PC-3 (cell line): ENCODE results near the gene CHIT1. TPM values are rescaled to one million over a fixed set of nuclear protein-coding genes. Genes with fewer than 3 reads are reported as not detected.
"Not testable (repeated sequence)": the region's sequence is repeated elsewhere in the genome, so short reads cannot be mapped to it uniquely, and the experiment has no call there.

Experiments used
- ATAC-seq: fragments of 200-7000 bp; cut with Tn5 transposase; 2 replicates; pipeline ENCODE4 v1.9.1; 2020; ENCODE audit warnings: mild to moderate bottlenecking, moderate library complexity
- BruUV-seq: library from RNA; stranded (reverse); fragments of 400-500 nt; replicated peaks from 2 replicates; lab custom pipeline; 2021; lab: Mats Ljungman, UMichigan
- CTCF ChIA-PET: fragments of 300-600 bp; sonication (Branson Sonifier 250); formaldehyde crosslinking; loops from one replicate; lab custom pipeline; 2022; ENCODE audit warnings: antibody characterized with exemption; lab: Charles Lee
- POLR2A ChIA-PET: fragments of 300-600 bp; sonication (Branson Sonifier 250); formaldehyde crosslinking; loops from one replicate; lab custom pipeline; 2022; ENCODE audit warnings: antibody characterized with exemption; ENCODE audit not compliant: unreplicated experiment; lab: Charles Lee
- DNase-seq: peaks from one replicate; pipeline ENCODE4 v3.0.0-alpha.2; 2015
- H2AFZ ChIP-seq: fragments of 300-600 bp; sonication (generic); 2 replicates; pipeline ENCODE4 v1.6.0; 2016; ENCODE audit warnings: antibody characterized with exemption, low read length
- H3F3A ChIP-seq: fragments of 300-600 bp; sonication (generic); one replicate; pipeline ENCODE4 v1.6.0; 2017; ENCODE audit warnings: antibody characterized with exemption, low read length, control low read depth, mild to moderate bottlenecking; ENCODE audit not compliant: unreplicated experiment
- H3K27ac ChIP-seq: fragments of 300-600 bp; sonication (generic); 2 replicates; pipeline ENCODE4 v1.5.1; 2016; ENCODE audit warnings: mild to moderate bottlenecking, low read length
- H3K27me3 ChIP-seq: fragments of 300-600 bp; sonication (generic); 2 replicates; pipeline ENCODE4 v1.6.1; 2016; ENCODE audit warnings: low read length, mixed read lengths
- H3K36me3 ChIP-seq: fragments of 300-600 bp; sonication (generic); 2 replicates; pipeline ENCODE4 v1.6.1; 2016; ENCODE audit warnings: low read depth, mixed run types, low read length, mixed read lengths
- H3K4me1 ChIP-seq: fragments of 300-600 bp; sonication (generic); 2 replicates; pipeline ENCODE4 v1.5.1; 2016; ENCODE audit warnings: low read length; ENCODE audit not compliant: insufficient read depth
- H3K4me2 ChIP-seq: fragments of 300-600 bp; sonication (generic); 2 replicates; pipeline ENCODE4 v1.6.0; 2016; ENCODE audit warnings: low read length
- H3K4me3 ChIP-seq: fragments of 300-600 bp; sonication (generic); 2 replicates; pipeline ENCODE4 v1.5.1; 2016; ENCODE audit warnings: mild to moderate bottlenecking, low read length, mixed read lengths
- H3K79me2 ChIP-seq: fragments of 300-600 bp; sonication (generic); 2 replicates; pipeline ENCODE4 v1.6.1; 2017; ENCODE audit warnings: low read length, mixed read lengths
- H3K9ac ChIP-seq: fragments of 300-600 bp; sonication (generic); 2 replicates; pipeline ENCODE4 v1.6.0; 2016; ENCODE audit warnings: mild to moderate bottlenecking, low read length
- H3K9me2 ChIP-seq: fragments of 300-600 bp; sonication (generic); replicated peaks from 2 replicates; pipeline ENCODE4 v1.6.1; 2016; ENCODE audit warnings: mixed run types, low read length, mixed read lengths
- H3K9me3 ChIP-seq: fragments of 300-600 bp; sonication (generic); 2 replicates; pipeline ENCODE4 v1.6.1; 2016; ENCODE audit warnings: low read length, mixed read lengths
- H4K20me1 ChIP-seq: fragments of 300-600 bp; sonication (generic); 2 replicates; pipeline ENCODE4 v1.6.1; 2016; ENCODE audit warnings: low read length, mixed read lengths
- EZH2 ChIP-seq: fragments of 300-600 bp; sonication (generic); IDR thresholded peaks from one replicate; pipeline ENCODE4 v1.6.1; 2017; ENCODE audit warnings: antibody characterized with exemption, mild to moderate bottlenecking, low read length; ENCODE audit not compliant: unreplicated experiment
- EZH2phosphoT487 ChIP-seq: fragments of 300-600 bp; sonication (generic); IDR thresholded peaks from 2 replicates; pipeline ENCODE4 v1.6.1; 2018; ENCODE audit warnings: mild to moderate bottlenecking, antibody characterized with exemption, low read length, borderline replicate concordance
- intact Hi-C: fragments of 100-400 bp; cut with micrococcal nuclease; formaldehyde crosslinking; loops from 2 replicates; pipeline ENCODE4 v1.9.0; 2023
- total RNA-seq: library from RNA; depleted of rRNA; stranded (reverse); fragments of >200 nt; gene quantifications from 2 replicates; pipeline ENCODE4 v1.2.3, GENCODE V29; 2014
- TF ChIP-seq, protein P1 (sequence below): fragments of 300-600 bp; sonication (generic); conservative IDR thresholded peaks from 2 replicates; pipeline ENCODE4 v1.5.1; 2017; ENCODE audit warnings: antibody characterized with exemption, low read depth, mild to moderate bottlenecking, low read length

Gene CHIT1
- total RNA-seq, 1 experiment from 2014 or later = not detected

DNA sequence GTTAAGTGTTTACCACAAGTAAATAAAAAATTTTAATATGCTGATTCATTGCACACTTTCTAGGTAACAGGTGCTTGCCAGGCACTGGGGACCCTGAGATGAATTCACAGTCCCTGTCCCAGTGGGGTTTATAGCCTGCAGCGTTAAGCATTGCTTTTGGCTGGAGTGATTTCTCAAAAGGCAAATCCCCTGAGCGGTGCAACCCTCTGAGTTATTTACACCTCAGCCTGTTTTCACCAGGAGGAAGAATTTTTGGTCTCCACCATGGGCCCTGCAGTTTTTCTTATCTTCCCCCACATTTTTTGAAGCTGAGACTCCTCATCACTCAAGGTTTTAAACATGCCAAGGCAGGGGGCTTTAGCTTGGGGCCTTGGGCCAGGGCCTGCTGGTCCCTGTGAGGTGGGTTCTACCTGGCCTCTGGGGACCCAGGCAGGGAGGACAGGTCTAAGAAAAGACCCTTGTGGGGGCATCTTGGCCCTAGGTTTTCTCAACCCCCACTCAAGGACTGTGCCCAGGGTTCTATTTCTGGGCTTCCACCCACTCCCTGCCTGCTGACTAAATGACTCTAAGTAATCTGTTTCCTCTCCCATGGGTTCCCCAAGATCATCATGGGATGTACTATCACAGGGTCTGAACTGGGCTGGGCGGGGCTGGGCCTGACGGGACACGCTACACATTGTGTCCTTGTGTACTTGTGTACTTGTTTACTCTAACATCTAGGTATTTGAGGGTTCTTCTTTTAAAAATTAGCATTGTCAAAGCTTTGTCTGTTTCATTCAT, 10.2 kb upstream of the CHIT1 start:
- no peaks in the 10 kb centered on the region for H3K79me2 ChIP-seq
- H3K36me3 ChIP-seq = no peaks in the 10 kb centered on the region
- peaks cover 35% of the 10 kb centered on the region for H3K27me3 ChIP-seq
- H3K4me2 ChIP-seq = no peak overlapping the region
- H4K20me1 ChIP-seq = no peaks in the 10 kb centered on the region; the same call in 1 of the 2 replicates
- H2AFZ ChIP-seq = no peak overlapping the region
- H3K9me3 ChIP-seq = peaks cover 11% of the 10 kb centered on the region; the same call in 1 of the 2 replicates
- H3K4me1 ChIP-seq = no peaks in the 10 kb centered on the region
- H3K27ac ChIP-seq = no peak overlapping the region
- TF ChIP-seq EZH2phosphoT487 (no peak), EZH2 (no peak)
- TF ChIP-seq, protein P1, sequence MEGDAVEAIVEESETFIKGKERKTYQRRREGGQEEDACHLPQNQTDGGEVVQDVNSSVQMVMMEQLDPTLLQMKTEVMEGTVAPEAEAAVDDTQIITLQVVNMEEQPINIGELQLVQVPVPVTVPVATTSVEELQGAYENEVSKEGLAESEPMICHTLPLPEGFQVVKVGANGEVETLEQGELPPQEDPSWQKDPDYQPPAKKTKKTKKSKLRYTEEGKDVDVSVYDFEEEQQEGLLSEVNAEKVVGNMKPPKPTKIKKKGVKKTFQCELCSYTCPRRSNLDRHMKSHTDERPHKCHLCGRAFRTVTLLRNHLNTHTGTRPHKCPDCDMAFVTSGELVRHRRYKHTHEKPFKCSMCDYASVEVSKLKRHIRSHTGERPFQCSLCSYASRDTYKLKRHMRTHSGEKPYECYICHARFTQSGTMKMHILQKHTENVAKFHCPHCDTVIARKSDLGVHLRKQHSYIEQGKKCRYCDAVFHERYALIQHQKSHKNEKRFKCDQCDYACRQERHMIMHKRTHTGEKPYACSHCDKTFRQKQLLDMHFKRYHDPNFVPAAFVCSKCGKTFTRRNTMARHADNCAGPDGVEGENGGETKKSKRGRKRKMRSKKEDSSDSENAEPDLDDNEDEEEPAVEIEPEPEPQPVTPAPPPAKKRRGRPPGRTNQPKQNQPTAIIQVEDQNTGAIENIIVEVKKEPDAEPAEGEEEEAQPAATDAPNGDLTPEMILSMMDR = no peak
- ATAC-seq (peak; percentile 13; the same call in 1 of the 2 replicates), DNase-seq (no peak)
- H3K4me3 ChIP-seq = no peak overlapping the region
- CTCF ChIA-PET = no interaction called here
- no TSS peak for BruUV-seq
- POLR2A ChIA-PET = interaction anchor here (0.5 kb wide), 1 partner anchor 120 kb away, joined by 3 read pairs; no protein-coding TSS in a partner anchor
- no peaks in the 10 kb centered on the region for H3F3A ChIP-seq
- no peak overlapping the region for H3K9ac ChIP-seq
- H3K9me2 ChIP-seq = no peaks in the 10 kb centered on the region
- intact Hi-C loops = no loop called here

DNA sequence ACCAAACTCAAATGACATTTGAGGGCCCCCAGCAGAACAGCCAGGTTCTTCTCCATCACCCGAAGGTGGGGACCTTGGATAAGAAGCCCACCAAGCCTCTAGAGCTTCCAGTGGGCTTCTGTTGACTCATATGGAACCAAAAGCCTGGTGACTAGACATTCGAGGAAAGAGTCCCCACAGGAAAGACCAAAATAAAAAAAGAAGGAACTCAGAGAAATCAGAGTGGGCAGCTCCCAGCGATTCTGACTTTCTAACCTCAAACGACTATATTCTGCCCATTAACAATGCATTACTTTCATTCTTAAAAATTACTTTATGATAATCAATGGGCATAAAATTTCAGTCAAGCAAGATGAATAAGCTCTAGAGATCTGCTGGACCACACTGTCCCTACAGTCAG, 9.6 kb upstream of the CHIT1 start:
- ATAC-seq = no peak
- H4K20me1 ChIP-seq = no peaks in the 10 kb centered on the region; the same call in 1 of the 2 replicates
- H3K9me3 ChIP-seq = peaks cover 11% of the 10 kb centered on the region; the same call in 1 of the 2 replicates
- no peaks in the 10 kb centered on the region for H3K4me1 ChIP-seq
- H3K27ac ChIP-seq = no peak overlapping the region
- no peak overlapping the region for H3K9ac ChIP-seq
- peaks cover 29% of the 10 kb centered on the region for H3K27me3 ChIP-seq
- TF ChIP-seq EZH2phosphoT487 = no peak
- no peak for TF ChIP-seq EZH2
- TF ChIP-seq, protein P1 = no peak
- ChIA-PET CTCF (interaction anchor here (0.5 kb wide), 1 partner anchor 779 kb away, joined by 8 read pairs; no protein-coding TSS in a partner anchor), POLR2A (interaction anchor here (0.5 kb wide), 1 partner anchor 119 kb away, joined by 3 read pairs; no protein-coding TSS in a partner anchor)
- no TSS peak for BruUV-seq
- no peak for DNase-seq
- no peaks in the 10 kb centered on the region for H3K9me2 ChIP-seq
- H3K36me3 ChIP-seq = no peaks in the 10 kb centered on the region
- no peaks in the 10 kb centered on the region for H3K79me2 ChIP-seq
- H3K4me2 ChIP-seq = no peak overlapping the region
- H2AFZ ChIP-seq = no peak overlapping the region
- H3F3A ChIP-seq = no peaks in the 10 kb centered on the region
- intact Hi-C loops = no loop called here
- H3K4me3 ChIP-seq = no peak overlapping the region

DNA sequence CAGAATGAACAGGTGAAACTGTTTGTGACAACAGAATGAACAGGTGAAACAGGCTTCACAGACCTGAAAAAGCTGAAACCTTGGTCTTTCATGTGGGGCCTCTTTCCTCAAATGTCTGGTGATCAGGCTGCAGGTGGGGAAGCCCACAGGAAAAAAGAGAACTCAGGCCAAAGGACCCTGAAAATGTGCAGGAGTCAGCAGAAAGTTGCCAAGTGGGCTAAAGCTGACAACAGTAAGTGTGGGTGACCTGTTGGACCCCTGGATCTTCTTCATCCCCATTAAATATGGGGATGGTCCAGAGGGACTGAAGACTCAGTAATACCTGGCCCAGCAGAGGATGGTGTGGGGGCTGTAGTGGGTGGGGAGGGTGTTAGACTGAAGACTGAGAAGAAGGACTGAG, 9.1 kb upstream of the CHIT1 start:
- no TSS peak for BruUV-seq
- Histone ChIP-seq H3K79me2 (no peaks in the 10 kb centered on the region), H3K4me3 (no peak overlapping the region), H3F3A (no peaks in the 10 kb centered on the region), H2AFZ (no peak overlapping the region), H3K9me3 (peaks cover 11% of the 10 kb centered on the region; the same call in 1 of the 2 replicates), H3K9ac (no peak overlapping the region), H4K20me1 (no peaks in the 10 kb centered on the region; the same call in 1 of the 2 replicates), H3K36me3 (no peaks in the 10 kb centered on the region), H3K27me3 (peaks cover 29% of the 10 kb centered on the region), H3K9me2 (no peaks in the 10 kb centered on the region), H3K27ac (no peak overlapping the region), H3K4me2 (no peak overlapping the region), H3K4me1 (no peaks in the 10 kb centered on the region)
- POLR2A ChIA-PET = no interaction called here
- CTCF ChIA-PET = no interaction called here
- intact Hi-C loops = no loop called here
- DNase-seq (no peak), ATAC-seq (no peak)
- no peak for TF ChIP-seq EZH2
- TF ChIP-seq, protein P1 = no peak
- TF ChIP-seq EZH2phosphoT487 = no peak

DNA sequence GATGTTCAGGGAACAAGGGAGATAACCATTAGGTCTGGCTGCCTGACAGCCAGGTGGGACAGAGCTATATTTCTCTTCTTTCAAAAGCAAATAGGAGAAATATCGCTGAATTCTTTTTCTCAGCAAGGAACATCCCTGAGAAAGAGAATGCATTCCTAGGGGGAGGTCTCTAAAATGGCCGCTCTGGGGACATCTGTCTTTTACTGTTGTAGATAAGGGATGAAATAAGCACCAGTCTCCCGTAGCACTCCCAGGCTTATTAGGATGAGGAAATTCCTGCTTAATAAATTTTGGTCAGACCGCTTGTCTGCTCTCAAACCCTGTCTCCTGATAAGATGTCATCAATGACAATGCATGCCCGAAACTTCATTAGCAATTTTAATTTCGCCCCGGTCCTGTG, 5.4 kb upstream of the CHIT1 start:
- H3K9ac ChIP-seq, CTCF ChIA-PET, H4K20me1 ChIP-seq, H3K9me2 ChIP-seq, intact Hi-C loops, H2AFZ ChIP-seq, BruUV-seq, H3K79me2 ChIP-seq, H3K4me3 ChIP-seq, ATAC-seq, H3F3A ChIP-seq, DNase-seq, H3K4me1 ChIP-seq, H3K27ac ChIP-seq, H3K4me2 ChIP-seq, POLR2A ChIA-PET, H3K36me3 ChIP-seq: not testable (repeated sequence)
- Histone ChIP-seq H3K9me3 (peaks cover 11% of the 10 kb centered on the region; the same call in 1 of the 2 replicates), H3K27me3 (peaks cover 31% of the 10 kb centered on the region; the same call in 1 of the 2 replicates)
